ENCODE results near the gene SLC44A4.

Gene SLC44A4

GRCh38 chr6:31861919-31862343 lies 16.9 kb downstream of the SLC44A4 start (continued):
- no peak for TF ChIP-seq PRDM4 (tag by site-specific recombination; IDR thresholded peaks at IDR 0.05)
- TF ChIP-seq YY2 (tag by site-specific recombination; IDR thresholded peaks at IDR 0.05), result no peak
- TF ChIP-seq ZFP3 (tag by site-specific recombination; IDR thresholded peaks at IDR 0.05; ENCODE audit: low read depth), result no peak
- no peak for TF ChIP-seq ZNF394 (tag by site-specific recombination; IDR thresholded peaks at IDR 0.05; ENCODE audit: borderline replicate concordance)
- TF ChIP-seq REST (tag by site-specific recombination; IDR thresholded peaks at IDR 0.05), result no peak
- no peak for TF ChIP-seq ZNF239 (tag by site-specific recombination; IDR thresholded peaks at IDR 0.05)

GRCh38 chr6:31861150-31861549 lies 17.6 kb downstream of the SLC44A4 start:
- ChIA-PET POLR2A (interaction anchor here (1.3 kb wide), 1 partner anchor 34 kb away, joined by 3 read pairs; the partner anchor contains the start of gene HSPA1B), CTCF (interaction anchor here (0.5 to 1.5 kb wide), 2 partner anchors 78 to 199 kb away, joined by 3 to 7 read pairs; no protein-coding TSS in a partner anchor)
- H3K4me1 ChIP-seq (ENCODE audit: control insufficient read depth, insufficient read depth, low read length), result no peaks in the 10 kb centered on the region
- H3K36me3 ChIP-seq (ENCODE audit: control insufficient read depth in 2 of 2, insufficient read depth in 1 of 2, low read length in 2 of 2), result peaks cover 0 to 42% of the 10 kb centered on the region in 2 experiments; a peak in 2 of 3 replicates
- no peak overlapping the region for H3K4me3 ChIP-seq (ENCODE audit: low read depth, low read length)
- no peak overlapping the region for H3K27ac ChIP-seq (ENCODE audit: extremely low read depth, low read depth, low read length)
- H3K9me3 ChIP-seq (ENCODE audit: control insufficient read depth, insufficient read depth, low read depth, low read length), result no peaks in the 10 kb centered on the region
- TF ChIP-seq ZNF223 (tag by site-specific recombination; IDR thresholded peaks at IDR 0.05), result no peak
- no peak for TF ChIP-seq ZIC2 (tag by site-specific recombination; IDR thresholded peaks at IDR 0.05)
- no peak for TF ChIP-seq ZEB2 (tag by site-specific recombination; IDR thresholded peaks at IDR 0.05)
- TF ChIP-seq ZNF157 (tag by site-specific recombination; IDR thresholded peaks at IDR 0.05), result no peak

GRCh38 chr6:31860349-31860748 lies 18.4 kb downstream of the SLC44A4 start:
- ChIA-PET POLR2A (interaction anchor here (0.5 to 2.0 kb wide), 4 partner anchors 19 to 46 kb away, joined by 3 to 7 read pairs (median 4); partner anchors contain the start of gene HSPA1B), CTCF (interaction anchor here (0.9 to 1.5 kb wide), 3 partner anchors 79 to 188 kb away, joined by 3 to 4 read pairs (median 3); no protein-coding TSS in a partner anchor)
- Histone ChIP-seq H3K4me3 (ENCODE audit: low read depth, low read length) (no peak overlapping the region), H3K27ac (ENCODE audit: extremely low read depth, low read depth, low read length) (no peak overlapping the region), H3K36me3 (ENCODE audit: control insufficient read depth in 2 of 2, insufficient read depth in 1 of 2, low read length in 2 of 2) (peaks cover 0 to 44% of the 10 kb centered on the region in 2 experiments; a peak in 2 of 3 replicates), H3K4me1 (ENCODE audit: control insufficient read depth, insufficient read depth, low read length) (no peaks in the 10 kb centered on the region), H3K9me3 (ENCODE audit: control insufficient read depth, insufficient read depth, low read depth, low read length) (no peaks in the 10 kb centered on the region)
- TF ChIP-seq ZNF394 (tag by site-specific recombination; IDR thresholded peaks at IDR 0.05; ENCODE audit: borderline replicate concordance) (no peak), ZNF148 (tag by site-specific recombination; IDR thresholded peaks at IDR 0.05; ENCODE audit: borderline replicate concordance) (no peak), ZNF488 (tag by site-specific recombination; IDR thresholded peaks at IDR 0.05) (no peak), ZNF518A (tag by site-specific recombination; conservative IDR thresholded peaks at IDR 0.05; ENCODE audit: low read depth) (no peak), KLF9 (tag by site-specific recombination; IDR thresholded peaks at IDR 0.05; ENCODE audit: low read depth) (no peak), ZNF426 (tag by site-specific recombination; IDR thresholded peaks at IDR 0.05) (no peak), ZFP3 (tag by site-specific recombination; IDR thresholded peaks at IDR 0.05; ENCODE audit: low read depth) (no peak), ZNF76 (tag by site-specific recombination; IDR thresholded peaks at IDR 0.05; ENCODE audit: borderline replicate concordance, low read depth) (no peak), ZNF112 (tag by site-specific recombination; IDR thresholded peaks at IDR 0.05) (no peak)
